ENCODE measurements around the gene ARHGAP24.

The ARHGAP24 gene

GRCh38 chr4:86011117-86011516 is 536.2 kb downstream of the ARHGAP24 start:
- TF ChIP-seq TAF1 (IDR thresholded peaks at IDR 0.05; ENCODE audit: low read depth) (no peak), NFIC (IDR thresholded peaks at IDR 0.05) (no peak), TCF12 (IDR thresholded peaks at IDR 0.05; ENCODE audit: low read depth) (no peak), CEBPB (IDR thresholded peaks at IDR 0.05) (no peak)

GRCh38 chr4:86013621-86014020 is 538.7 kb downstream of the ARHGAP24 start:
- TF ChIP-seq FOXM1 (IDR thresholded peaks at IDR 0.05; ENCODE audit: borderline replicate concordance, low read depth) (no peak), TAF1 (IDR thresholded peaks at IDR 0.05; ENCODE audit: low read depth) (no peak), RAD21 (IDR thresholded peaks at IDR 0.05; ENCODE audit: low read depth) (no peak), EGR1 (IDR thresholded peaks at IDR 0.05) (no peak), ZBTB7A (IDR thresholded peaks at IDR 0.05; ENCODE audit: low read depth) (no peak), USF1 (IDR thresholded peaks at IDR 0.05) (no peak), MAX (IDR thresholded peaks at IDR 0.05) (no peak), CEBPB (IDR thresholded peaks at IDR 0.05) (no peak), TCF12 (IDR thresholded peaks at IDR 0.05; ENCODE audit: low read depth) (no peak), YY1 (IDR thresholded peaks at IDR 0.05; ENCODE audit: low read depth) (no peak)

GRCh38 chr4:86014599-86014998 is 539.6 kb downstream of the ARHGAP24 start:
- TF ChIP-seq MAX (IDR thresholded peaks at IDR 0.05) (no peak), EGR1 (IDR thresholded peaks at IDR 0.05) (no peak), CREB1 (IDR thresholded peaks at IDR 0.05; ENCODE audit: low read depth) (no peak), TCF12 (IDR thresholded peaks at IDR 0.05; ENCODE audit: low read depth) (no peak), USF1 (IDR thresholded peaks at IDR 0.05) (no peak), YY1 (IDR thresholded peaks at IDR 0.05; ENCODE audit: low read depth) (no peak), RAD21 (IDR thresholded peaks at IDR 0.05; ENCODE audit: low read depth) (no peak), NFIC (IDR thresholded peaks at IDR 0.05) (no peak)

- TF ChIP-seq TAF1 (IDR thresholded peaks at IDR 0.05; ENCODE audit: low read depth) (no peak), TCF12 (IDR thresholded peaks at IDR 0.05; ENCODE audit: low read depth) (no peak), RAD21 (IDR thresholded peaks at IDR 0.05; ENCODE audit: low read depth) (no peak), EGR1 (IDR thresholded peaks at IDR 0.05) (no peak), FOXM1 (IDR thresholded peaks at IDR 0.05; ENCODE audit: borderline replicate concordance, low read depth) (no peak), EP300 (IDR thresholded peaks at IDR 0.05; ENCODE audit: borderline replicate concordance) (no peak), ZBTB7A (IDR thresholded peaks at IDR 0.05; ENCODE audit: low read depth) (no peak), REST (IDR thresholded peaks at IDR 0.05; ENCODE audit: low read depth) (no peak), MAX (IDR thresholded peaks at IDR 0.05) (no peak), TEAD4 (IDR thresholded peaks at IDR 0.05) (no peak)
Measured at GRCh38 chr4:86015412-86016350, 540.7 kb downstream of the ARHGAP24 start.

- TF ChIP-seq CREB1 (IDR thresholded peaks at IDR 0.05; ENCODE audit: low read depth) = no peak
- no peak for TF ChIP-seq TCF12 (IDR thresholded peaks at IDR 0.05; ENCODE audit: low read depth)
- no peak for TF ChIP-seq REST (IDR thresholded peaks at IDR 0.05; ENCODE audit: low read depth)
- TF ChIP-seq EP300 (IDR thresholded peaks at IDR 0.05; ENCODE audit: borderline replicate concordance) = no peak
- TF ChIP-seq EGR1 (IDR thresholded peaks at IDR 0.05) = no peak
- TF ChIP-seq NFIC (IDR thresholded peaks at IDR 0.05) = no peak
- TF ChIP-seq USF1 (IDR thresholded peaks at IDR 0.05) = no peak
- no peak for TF ChIP-seq CEBPB (IDR thresholded peaks at IDR 0.05)
- no peak for TF ChIP-seq TAF1 (IDR thresholded peaks at IDR 0.05; ENCODE audit: low read depth)
- no peak for TF ChIP-seq TEAD4 (IDR thresholded peaks at IDR 0.05)
- TF ChIP-seq MAX (IDR thresholded peaks at IDR 0.05) = no peak
- TF ChIP-seq ZBTB7A (IDR thresholded peaks at IDR 0.05; ENCODE audit: low read depth) = no peak
- no peak for TF ChIP-seq YY1 (IDR thresholded peaks at IDR 0.05; ENCODE audit: low read depth)
- no peak for TF ChIP-seq RAD21 (IDR thresholded peaks at IDR 0.05; ENCODE audit: low read depth)
- no peak for TF ChIP-seq FOXM1 (IDR thresholded peaks at IDR 0.05; ENCODE audit: borderline replicate concordance, low read depth)
Measured at GRCh38 chr4:86019362-86019761, 544.4 kb downstream of the ARHGAP24 start.
